ENCODE measurements around the gene UPF2.

GRCh38 chr10:11962176-11962575, 80.4 kb downstream of the UPF2 start:
- TF ChIP-seq EP300 (IDR thresholded peaks at IDR 0.05; ENCODE audit: borderline replicate concordance in 1 of 2, control insufficient read depth in 1 of 2, low read depth in 2 of 2, low read length in 2 of 2), result no peak
- TF ChIP-seq KDM1A (IDR thresholded peaks at IDR 0.05; ENCODE audit: borderline replicate concordance), result no peak
- TF ChIP-seq SPI1 (IDR thresholded peaks at IDR 0.05; ENCODE audit: borderline replicate concordance, insufficient read depth, low read depth, low read length), result no peak
- TF ChIP-seq SIN3A (IDR thresholded peaks at IDR 0.05; ENCODE audit: low read depth, low read length), result no peak

Measured in GM12878 (cell line).